Lower lobe of right lung (tissue), 2 donors: ENCODE measurements around the gene PRKG1. TPM values are rescaled to one million over a fixed set of nuclear protein-coding genes. Genes with fewer than 3 reads are reported as not detected.

Experiments used
- ATAC-seq, 2 donors: fragments of 200-7000 bp; cut with Tn5 transposase; one replicate each; pipeline ENCODE4 v1.9.1; 2020 to 2022; ENCODE audit warnings: mild to moderate bottlenecking in 2 of 2, moderate library complexity in 2 of 2
- DNase-seq: peaks from one replicate; pipeline ENCODE4 v3.0.0-alpha.2; 2020
- H3K27ac ChIP-seq: fragments of 200-600 bp; one replicate; pipeline ENCODE4 v1.8.0; 2022
- H3K27me3 ChIP-seq: fragments of 200-600 bp; one replicate; pipeline ENCODE4 v1.8.0; 2022; ENCODE audit warnings: low read depth
- H3K36me3 ChIP-seq: fragments of 200-600 bp; one replicate; pipeline ENCODE4 v1.8.0; 2022; ENCODE audit warnings: mild to moderate bottlenecking
- H3K4me1 ChIP-seq: fragments of 200-600 bp; one replicate; pipeline ENCODE4 v1.8.0; 2022
- H3K4me3 ChIP-seq: fragments of 200-600 bp; one replicate; pipeline ENCODE4 v1.8.0; 2022; ENCODE audit warnings: mild to moderate bottlenecking
- H3K9me3 ChIP-seq: fragments of 200-600 bp; one replicate; pipeline ENCODE4 v1.8.0; 2022
- intact Hi-C: fragments of 100-400 bp; cut with DNase I; formaldehyde crosslinking; loops from one replicate; pipeline ENCODE4 v1.11.0; 2022
- total RNA-seq: library from RNA; stranded (reverse); fragmentation: NEBNext Ultra II Directional; extraction: Animal tissue kit (Norgen Biotek cat#: 25700); gene quantifications from one replicate; pipeline ENCODE4 v1.2.1, GENCODE V29; 2021
- TF ChIP-seq, protein P1 (sequence below): fragments of 200-600 bp; IDR thresholded peaks from one replicate; pipeline ENCODE4 v1.8.0; 2022; ENCODE audit warnings: antibody characterized with exemption, mild to moderate bottlenecking
- donor health status: DM: no; HTN: yes; CAD: no; lungs with severe emphysema.

Gene PRKG1
- total RNA-seq, 1 donor from 2014 or later: 23.6 TPM

GRCh38 chr10:51308116-51308515 is 233.8 kb downstream of the PRKG1 start:
- Histone ChIP-seq H3K36me3 (no peaks in the 10 kb centered on the region), H3K4me1 (no peaks in the 10 kb centered on the region), H3K27me3 (no peaks in the 10 kb centered on the region), H3K27ac (no peak overlapping the region), H3K9me3 (no peaks in the 10 kb centered on the region), H3K4me3 (no peak overlapping the region)
- ATAC-seq: no peak
- DNase-seq: no peak
- TF ChIP-seq, protein P1, sequence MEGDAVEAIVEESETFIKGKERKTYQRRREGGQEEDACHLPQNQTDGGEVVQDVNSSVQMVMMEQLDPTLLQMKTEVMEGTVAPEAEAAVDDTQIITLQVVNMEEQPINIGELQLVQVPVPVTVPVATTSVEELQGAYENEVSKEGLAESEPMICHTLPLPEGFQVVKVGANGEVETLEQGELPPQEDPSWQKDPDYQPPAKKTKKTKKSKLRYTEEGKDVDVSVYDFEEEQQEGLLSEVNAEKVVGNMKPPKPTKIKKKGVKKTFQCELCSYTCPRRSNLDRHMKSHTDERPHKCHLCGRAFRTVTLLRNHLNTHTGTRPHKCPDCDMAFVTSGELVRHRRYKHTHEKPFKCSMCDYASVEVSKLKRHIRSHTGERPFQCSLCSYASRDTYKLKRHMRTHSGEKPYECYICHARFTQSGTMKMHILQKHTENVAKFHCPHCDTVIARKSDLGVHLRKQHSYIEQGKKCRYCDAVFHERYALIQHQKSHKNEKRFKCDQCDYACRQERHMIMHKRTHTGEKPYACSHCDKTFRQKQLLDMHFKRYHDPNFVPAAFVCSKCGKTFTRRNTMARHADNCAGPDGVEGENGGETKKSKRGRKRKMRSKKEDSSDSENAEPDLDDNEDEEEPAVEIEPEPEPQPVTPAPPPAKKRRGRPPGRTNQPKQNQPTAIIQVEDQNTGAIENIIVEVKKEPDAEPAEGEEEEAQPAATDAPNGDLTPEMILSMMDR: no peak
- intact Hi-C loops: no loop called here

DNA sequence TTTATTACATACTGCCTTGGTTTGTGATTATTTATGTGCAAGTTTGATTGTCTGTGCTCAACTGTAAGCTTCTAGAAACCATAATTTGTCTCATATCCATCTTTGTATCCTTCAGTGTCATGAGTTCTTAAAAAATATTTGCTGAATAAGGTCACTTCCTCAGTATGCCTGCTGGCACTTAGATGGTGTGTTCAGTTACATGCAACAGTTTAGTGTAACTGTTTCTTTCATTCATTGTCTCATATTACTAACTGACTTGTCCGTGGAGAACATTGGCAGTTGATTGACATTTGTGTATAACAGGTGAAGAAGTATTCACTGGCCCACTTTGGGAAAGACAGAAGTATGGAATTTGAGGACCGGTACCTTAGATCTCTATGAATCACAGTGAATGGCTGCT is 236.9 kb downstream of the PRKG1 start:
- DNase-seq (no peak), ATAC-seq (no peak)
- Histone ChIP-seq H3K9me3 (no peaks in the 10 kb centered on the region), H3K36me3 (no peaks in the 10 kb centered on the region), H3K27ac (no peak overlapping the region), H3K4me3 (no peak overlapping the region), H3K27me3 (no peaks in the 10 kb centered on the region), H3K4me1 (peaks cover 4% of the 10 kb centered on the region)
- TF ChIP-seq, protein P1: no peak
- intact Hi-C loops: no loop called here

- Histone ChIP-seq H3K27ac (no peak overlapping the region), H3K27me3 (no peaks in the 10 kb centered on the region), H3K36me3 (no peaks in the 10 kb centered on the region), H3K4me3 (no peak overlapping the region), H3K9me3 (no peaks in the 10 kb centered on the region), H3K4me1 (peaks cover 4% of the 10 kb centered on the region)
- no peak for DNase-seq
- TF ChIP-seq, protein P1: no peak
- ATAC-seq: no peak
- intact Hi-C loops: no loop called here
These were observed 238.5 kb downstream of the PRKG1 start for GRCh38 chr10:51312817-51313216.

DNA sequence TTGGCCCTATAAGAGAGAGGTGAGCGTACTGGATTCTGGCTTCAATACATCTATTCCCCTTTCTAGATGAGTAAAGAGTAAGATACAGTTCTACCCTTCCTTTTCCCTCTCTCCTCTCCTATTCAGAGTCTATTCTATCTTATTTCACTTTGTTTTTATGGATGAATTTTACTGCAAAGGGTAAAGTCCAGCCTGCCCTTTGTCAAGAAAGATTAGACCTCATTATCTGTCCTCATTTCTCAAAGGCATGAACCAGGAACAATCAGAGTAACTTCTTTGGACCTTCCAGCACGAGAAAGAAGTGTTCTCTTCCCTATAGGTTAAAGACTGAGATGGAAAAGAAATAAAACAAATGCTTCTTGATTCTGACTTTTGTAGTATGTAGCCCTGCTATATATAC is 239.0 kb downstream of the PRKG1 start:
- TF ChIP-seq, protein P1: no peak
- Histone ChIP-seq H3K27ac (no peak overlapping the region), H3K27me3 (no peaks in the 10 kb centered on the region), H3K9me3 (no peaks in the 10 kb centered on the region), H3K4me3 (no peak overlapping the region), H3K4me1 (peaks cover 4% of the 10 kb centered on the region), H3K36me3 (no peaks in the 10 kb centered on the region)
- DNase-seq (no peak), ATAC-seq (no peak)
- intact Hi-C loops: no loop called here

DNA sequence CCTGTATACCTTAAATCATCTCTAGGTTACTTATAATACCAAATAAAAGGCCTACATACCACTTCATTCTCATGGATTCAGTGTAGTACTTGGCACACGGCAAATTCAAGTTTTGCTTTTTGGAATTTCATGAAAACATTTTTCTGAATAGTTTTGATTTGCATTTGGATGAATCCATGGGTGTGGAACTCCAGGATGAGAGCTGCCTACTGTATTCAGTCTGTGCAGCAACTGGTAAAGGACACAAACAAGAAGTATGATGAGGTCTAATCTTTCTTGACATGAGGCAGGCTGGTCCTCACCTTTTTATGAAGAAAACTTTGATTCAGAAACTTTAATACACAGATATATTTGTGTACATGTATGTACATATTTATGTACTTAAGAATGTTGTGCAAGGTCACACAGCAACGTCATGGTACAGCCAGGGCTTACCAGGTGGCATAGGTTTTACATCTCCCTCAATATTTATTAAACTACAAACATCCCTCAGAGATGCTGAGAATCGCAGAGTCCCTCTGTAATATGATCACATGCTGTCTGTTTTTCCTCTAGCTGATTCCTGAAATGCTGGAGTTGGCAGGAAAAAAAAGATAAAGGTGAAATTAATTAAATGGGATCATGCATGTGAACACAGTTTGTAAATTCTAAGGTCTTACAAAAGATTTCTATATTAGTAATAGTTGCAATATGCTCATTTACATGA is 239.6 kb downstream of the PRKG1 start:
- Histone ChIP-seq H3K27me3 (no peaks in the 10 kb centered on the region), H3K4me3 (no peak overlapping the region), H3K9me3 (no peaks in the 10 kb centered on the region), H3K27ac (no peak overlapping the region), H3K36me3 (no peaks in the 10 kb centered on the region), H3K4me1 (peaks cover 4% of the 10 kb centered on the region)
- TF ChIP-seq, protein P1: no peak
- ATAC-seq: no peak
- no peak for DNase-seq
- intact Hi-C loops: no loop called here
